Mammary epithelial cell (primary cell): Measurements from ENCODE around the gene POLR2L.

ENCODE experiments used
- EZH2 ChIP-seq: IDR thresholded peaks from 2 replicates; pipeline ENCODE4 v1.6.1; 2012; ENCODE audit warnings: low read length, inconsistent platforms, borderline replicate concordance
- TF ChIP-seq, protein P1 (sequence below), 2 donors: IDR thresholded peaks in 1 of 2; conservative IDR thresholded peaks in 1 of 2; 2 replicates each; pipeline ENCODE4 v1.5.1; 2011 to 2012; ENCODE audit warnings: inconsistent platforms in 2 of 2, low read length in 2 of 2, mild to moderate bottlenecking in 2 of 2, control low read depth in 1 of 2, low read depth in 1 of 2; ENCODE audit not compliant: insufficient read depth in 1 of 2; ENCODE audit errors: extremely low read depth in 1 of 2

DNA sequence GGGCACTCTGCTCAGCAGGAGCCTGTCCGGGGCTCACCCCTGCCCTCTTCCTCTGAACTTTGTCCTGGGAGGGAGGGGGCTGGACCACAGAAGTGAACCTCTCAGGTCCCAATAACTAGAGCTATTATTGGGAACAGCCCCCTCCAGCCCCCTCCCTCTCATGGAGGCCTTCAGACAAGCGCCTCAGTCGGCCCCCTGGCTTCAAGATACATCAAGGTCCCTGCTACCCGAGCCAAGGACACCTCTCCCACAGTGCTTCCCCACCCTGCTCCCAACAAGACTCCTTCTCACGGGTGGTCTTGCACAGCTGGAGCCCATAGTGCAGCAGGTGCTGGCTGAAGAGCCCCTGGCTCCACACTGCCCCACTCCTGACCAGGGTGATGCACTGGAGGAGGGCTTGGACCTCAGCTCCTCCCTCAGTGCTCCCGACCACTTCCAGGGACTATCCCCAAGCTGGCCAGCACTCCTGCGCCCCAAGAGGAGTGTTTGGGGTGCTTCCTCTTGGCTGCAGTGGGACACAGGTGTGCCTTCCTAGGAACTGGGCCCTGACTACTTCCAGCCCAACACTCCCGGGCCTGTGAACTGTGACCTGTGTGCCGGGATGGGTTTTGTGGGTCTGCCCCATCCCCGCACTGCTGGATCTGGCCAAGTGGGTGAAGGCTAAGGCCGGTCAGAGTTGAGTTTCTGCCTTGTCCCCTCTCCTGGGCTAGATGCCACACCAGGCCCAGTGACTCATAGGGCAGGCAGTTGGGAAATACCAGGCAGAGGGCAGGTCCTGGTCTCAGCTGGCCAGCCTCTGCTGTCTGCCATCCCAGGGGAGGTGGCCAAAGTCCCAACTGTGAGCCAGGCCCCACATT is 21.4 kb downstream of the POLR2L start:
- TF ChIP-seq, protein P1, sequence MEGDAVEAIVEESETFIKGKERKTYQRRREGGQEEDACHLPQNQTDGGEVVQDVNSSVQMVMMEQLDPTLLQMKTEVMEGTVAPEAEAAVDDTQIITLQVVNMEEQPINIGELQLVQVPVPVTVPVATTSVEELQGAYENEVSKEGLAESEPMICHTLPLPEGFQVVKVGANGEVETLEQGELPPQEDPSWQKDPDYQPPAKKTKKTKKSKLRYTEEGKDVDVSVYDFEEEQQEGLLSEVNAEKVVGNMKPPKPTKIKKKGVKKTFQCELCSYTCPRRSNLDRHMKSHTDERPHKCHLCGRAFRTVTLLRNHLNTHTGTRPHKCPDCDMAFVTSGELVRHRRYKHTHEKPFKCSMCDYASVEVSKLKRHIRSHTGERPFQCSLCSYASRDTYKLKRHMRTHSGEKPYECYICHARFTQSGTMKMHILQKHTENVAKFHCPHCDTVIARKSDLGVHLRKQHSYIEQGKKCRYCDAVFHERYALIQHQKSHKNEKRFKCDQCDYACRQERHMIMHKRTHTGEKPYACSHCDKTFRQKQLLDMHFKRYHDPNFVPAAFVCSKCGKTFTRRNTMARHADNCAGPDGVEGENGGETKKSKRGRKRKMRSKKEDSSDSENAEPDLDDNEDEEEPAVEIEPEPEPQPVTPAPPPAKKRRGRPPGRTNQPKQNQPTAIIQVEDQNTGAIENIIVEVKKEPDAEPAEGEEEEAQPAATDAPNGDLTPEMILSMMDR (conservative IDR thresholded peaks at IDR 0.05 in 1 of 2, IDR thresholded peaks at IDR 0.05 in 1 of 2; ENCODE audit: extremely low read depth in 1 of 2, insufficient read depth in 1 of 2, low read depth in 1 of 2, low read length in 2 of 2) = peak in 1 of 2 donors; percentile 8
- no peak for TF ChIP-seq EZH2
